H1 (cell line): ENCODE results near the gene CDH2.

Experiments used
- EGR1 ChIP-seq: IDR thresholded peaks from 2 replicates; pipeline ENCODE4 v1.6.1; 2011; ENCODE audit warnings: low read depth, low read length, borderline replicate concordance
- EZH2 ChIP-seq: fragments of 200-600 bp; sonication (generic); IDR thresholded peaks from 2 replicates; pipeline ENCODE4 v1.7.1; 2012; ENCODE audit warnings: low read depth, mild to moderate bottlenecking, moderate library complexity, low read length, inconsistent platforms; ENCODE audit not compliant: severe bottlenecking
- TAF1 ChIP-seq: IDR thresholded peaks from 2 replicates; pipeline ENCODE4 v1.6.1; 2011; ENCODE audit warnings: mild to moderate bottlenecking, low read depth, low read length
- TF ChIP-seq, protein P1 (sequence below), 3 experiments: IDR thresholded peaks; 1 replicate in 2 of 3; 2 replicates in 1 of 3; pipeline versions ENCODE4 v1.5.1 to v1.6.1; 2011; ENCODE audit warnings: low read length in 3 of 3, mild to moderate bottlenecking in 3 of 3, inconsistent platforms in 2 of 3, low read depth in 1 of 3, moderate library complexity in 1 of 3; ENCODE audit not compliant: insufficient read depth in 1 of 3; ENCODE audit errors: control extremely low read depth in 1 of 3

DNA sequence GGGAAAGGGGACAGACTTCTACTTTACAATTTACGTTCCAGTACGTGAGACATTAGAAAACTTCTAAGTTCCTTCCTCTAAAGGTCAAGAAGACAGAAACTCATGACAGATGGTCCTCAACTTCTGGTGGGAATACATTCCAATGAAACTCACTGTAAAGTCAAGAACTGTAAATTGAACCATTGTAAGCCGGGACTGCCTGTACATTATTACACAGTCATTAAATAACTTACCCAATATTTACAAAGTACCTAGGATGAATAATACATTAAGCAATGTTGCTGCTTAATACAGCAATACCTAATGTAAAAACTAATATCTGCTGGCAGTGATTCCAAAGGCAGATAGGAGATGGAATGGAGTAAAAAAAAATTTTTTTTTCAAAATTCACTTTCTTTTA, 51.9 kb downstream of the CDH2 start:
- TF ChIP-seq, protein P1, sequence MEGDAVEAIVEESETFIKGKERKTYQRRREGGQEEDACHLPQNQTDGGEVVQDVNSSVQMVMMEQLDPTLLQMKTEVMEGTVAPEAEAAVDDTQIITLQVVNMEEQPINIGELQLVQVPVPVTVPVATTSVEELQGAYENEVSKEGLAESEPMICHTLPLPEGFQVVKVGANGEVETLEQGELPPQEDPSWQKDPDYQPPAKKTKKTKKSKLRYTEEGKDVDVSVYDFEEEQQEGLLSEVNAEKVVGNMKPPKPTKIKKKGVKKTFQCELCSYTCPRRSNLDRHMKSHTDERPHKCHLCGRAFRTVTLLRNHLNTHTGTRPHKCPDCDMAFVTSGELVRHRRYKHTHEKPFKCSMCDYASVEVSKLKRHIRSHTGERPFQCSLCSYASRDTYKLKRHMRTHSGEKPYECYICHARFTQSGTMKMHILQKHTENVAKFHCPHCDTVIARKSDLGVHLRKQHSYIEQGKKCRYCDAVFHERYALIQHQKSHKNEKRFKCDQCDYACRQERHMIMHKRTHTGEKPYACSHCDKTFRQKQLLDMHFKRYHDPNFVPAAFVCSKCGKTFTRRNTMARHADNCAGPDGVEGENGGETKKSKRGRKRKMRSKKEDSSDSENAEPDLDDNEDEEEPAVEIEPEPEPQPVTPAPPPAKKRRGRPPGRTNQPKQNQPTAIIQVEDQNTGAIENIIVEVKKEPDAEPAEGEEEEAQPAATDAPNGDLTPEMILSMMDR (IDR thresholded peaks at IDR 0.05; ENCODE audit: control extremely low read depth in 1 of 3, insufficient read depth in 1 of 3, low read depth in 1 of 3, low read length in 3 of 3) = no peak
- TF ChIP-seq EZH2 (no peak), TAF1 (no peak), EGR1 (no peak)
